ENCODE measurements around the gene DIABLO.

The DIABLO gene

DNA sequence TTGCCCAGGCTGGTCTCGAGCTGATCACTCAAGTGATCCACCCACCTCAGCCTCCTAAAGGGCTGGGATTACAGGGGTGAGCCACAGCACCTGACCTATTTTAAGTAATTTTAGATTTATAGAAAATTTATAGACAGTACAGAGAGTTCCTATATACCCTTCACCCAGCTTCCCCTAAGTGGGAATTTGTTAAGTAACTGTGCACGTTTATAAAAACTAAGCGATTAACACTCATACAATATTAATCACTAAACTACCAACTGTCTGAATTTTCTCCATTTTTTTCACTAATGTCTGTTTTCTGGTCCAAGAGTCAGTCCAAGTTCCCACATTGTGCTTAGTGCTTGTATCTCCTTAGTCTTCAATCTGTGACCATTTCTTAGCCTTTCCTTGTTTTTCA is 57.4 kb downstream of the DIABLO start:
- no peaks in the 10 kb centered on the region for H3K27me3 ChIP-seq (ENCODE audit: insufficient read depth, poor library complexity, severe bottlenecking)
- H3K4me3 ChIP-seq (replicated peaks; ENCODE audit: insufficient read depth, low read length), result no peak overlapping the region
- H3K27ac ChIP-seq (replicated peaks), result no peak overlapping the region
- no peak for DNase-seq (ENCODE audit: low read depth in 1 of 2, low spot score in 1 of 2)
- TF ChIP-seq, protein P1, sequence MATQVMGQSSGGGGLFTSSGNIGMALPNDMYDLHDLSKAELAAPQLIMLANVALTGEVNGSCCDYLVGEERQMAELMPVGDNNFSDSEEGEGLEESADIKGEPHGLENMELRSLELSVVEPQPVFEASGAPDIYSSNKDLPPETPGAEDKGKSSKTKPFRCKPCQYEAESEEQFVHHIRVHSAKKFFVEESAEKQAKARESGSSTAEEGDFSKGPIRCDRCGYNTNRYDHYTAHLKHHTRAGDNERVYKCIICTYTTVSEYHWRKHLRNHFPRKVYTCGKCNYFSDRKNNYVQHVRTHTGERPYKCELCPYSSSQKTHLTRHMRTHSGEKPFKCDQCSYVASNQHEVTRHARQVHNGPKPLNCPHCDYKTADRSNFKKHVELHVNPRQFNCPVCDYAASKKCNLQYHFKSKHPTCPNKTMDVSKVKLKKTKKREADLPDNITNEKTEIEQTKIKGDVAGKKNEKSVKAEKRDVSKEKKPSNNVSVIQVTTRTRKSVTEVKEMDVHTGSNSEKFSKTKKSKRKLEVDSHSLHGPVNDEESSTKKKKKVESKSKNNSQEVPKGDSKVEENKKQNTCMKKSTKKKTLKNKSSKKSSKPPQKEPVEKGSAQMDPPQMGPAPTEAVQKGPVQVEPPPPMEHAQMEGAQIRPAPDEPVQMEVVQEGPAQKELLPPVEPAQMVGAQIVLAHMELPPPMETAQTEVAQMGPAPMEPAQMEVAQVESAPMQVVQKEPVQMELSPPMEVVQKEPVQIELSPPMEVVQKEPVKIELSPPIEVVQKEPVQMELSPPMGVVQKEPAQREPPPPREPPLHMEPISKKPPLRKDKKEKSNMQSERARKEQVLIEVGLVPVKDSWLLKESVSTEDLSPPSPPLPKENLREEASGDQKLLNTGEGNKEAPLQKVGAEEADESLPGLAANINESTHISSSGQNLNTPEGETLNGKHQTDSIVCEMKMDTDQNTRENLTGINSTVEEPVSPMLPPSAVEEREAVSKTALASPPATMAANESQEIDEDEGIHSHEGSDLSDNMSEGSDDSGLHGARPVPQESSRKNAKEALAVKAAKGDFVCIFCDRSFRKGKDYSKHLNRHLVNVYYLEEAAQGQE (IDR thresholded peaks at IDR 0.05; ENCODE audit: insufficient replicate concordance, low read depth), result no peak
- TF ChIP-seq SPI1 (IDR thresholded peaks at IDR 0.05; ENCODE audit: borderline replicate concordance, low read depth) (no peak), POLR2AphosphoS5 (IDR thresholded peaks at IDR 0.05; ENCODE audit: low read depth) (no peak), GABPA (IDR thresholded peaks at IDR 0.05; ENCODE audit: low read depth) (no peak)
- TF ChIP-seq, protein P2, sequence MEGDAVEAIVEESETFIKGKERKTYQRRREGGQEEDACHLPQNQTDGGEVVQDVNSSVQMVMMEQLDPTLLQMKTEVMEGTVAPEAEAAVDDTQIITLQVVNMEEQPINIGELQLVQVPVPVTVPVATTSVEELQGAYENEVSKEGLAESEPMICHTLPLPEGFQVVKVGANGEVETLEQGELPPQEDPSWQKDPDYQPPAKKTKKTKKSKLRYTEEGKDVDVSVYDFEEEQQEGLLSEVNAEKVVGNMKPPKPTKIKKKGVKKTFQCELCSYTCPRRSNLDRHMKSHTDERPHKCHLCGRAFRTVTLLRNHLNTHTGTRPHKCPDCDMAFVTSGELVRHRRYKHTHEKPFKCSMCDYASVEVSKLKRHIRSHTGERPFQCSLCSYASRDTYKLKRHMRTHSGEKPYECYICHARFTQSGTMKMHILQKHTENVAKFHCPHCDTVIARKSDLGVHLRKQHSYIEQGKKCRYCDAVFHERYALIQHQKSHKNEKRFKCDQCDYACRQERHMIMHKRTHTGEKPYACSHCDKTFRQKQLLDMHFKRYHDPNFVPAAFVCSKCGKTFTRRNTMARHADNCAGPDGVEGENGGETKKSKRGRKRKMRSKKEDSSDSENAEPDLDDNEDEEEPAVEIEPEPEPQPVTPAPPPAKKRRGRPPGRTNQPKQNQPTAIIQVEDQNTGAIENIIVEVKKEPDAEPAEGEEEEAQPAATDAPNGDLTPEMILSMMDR (IDR thresholded peaks at IDR 0.05; ENCODE audit: insufficient read depth, low read length), result no peak

DNA sequence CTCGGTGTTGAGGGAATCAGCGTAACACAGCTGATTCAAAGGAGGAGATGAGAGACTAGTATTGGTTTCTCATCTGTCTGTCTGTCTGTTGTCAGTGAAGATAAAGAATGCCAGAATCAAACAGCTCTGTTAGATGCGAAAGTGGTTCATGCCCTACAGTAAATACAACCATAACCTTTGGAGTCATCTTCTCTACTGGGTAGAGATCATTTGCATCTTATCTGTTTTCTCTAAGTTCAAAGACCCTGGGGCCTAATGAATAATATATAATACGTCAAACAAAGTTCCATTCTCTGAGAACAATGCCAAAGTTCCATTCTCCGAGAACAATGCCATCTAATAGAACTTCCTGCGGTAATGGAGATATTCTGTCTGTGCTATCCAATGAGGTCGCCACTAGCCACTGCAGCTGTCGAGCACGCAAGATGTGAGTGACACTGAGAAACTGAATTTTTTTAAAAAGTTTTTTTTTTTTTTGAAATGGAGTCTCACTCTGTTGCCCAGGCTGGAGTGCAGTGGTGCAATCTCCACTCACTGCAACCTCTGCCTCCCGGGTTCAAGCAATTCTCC is 58.4 kb downstream of the DIABLO start:
- no peaks in the 10 kb centered on the region for H3K27me3 ChIP-seq (ENCODE audit: insufficient read depth, poor library complexity, severe bottlenecking)
- DNase-seq (ENCODE audit: low read depth in 1 of 2, low spot score in 1 of 2), result no peak
- H3K27ac ChIP-seq (replicated peaks), result no peak overlapping the region
- H3K4me3 ChIP-seq (replicated peaks; ENCODE audit: insufficient read depth, low read length), result no peak overlapping the region
- TF ChIP-seq, protein P1 (IDR thresholded peaks at IDR 0.05; ENCODE audit: insufficient replicate concordance, low read depth), result no peak
- TF ChIP-seq, protein P2 (IDR thresholded peaks at IDR 0.05; ENCODE audit: insufficient read depth, low read length), result no peak
- TF ChIP-seq GABPA (IDR thresholded peaks at IDR 0.05; ENCODE audit: low read depth) (no peak), POLR2AphosphoS5 (IDR thresholded peaks at IDR 0.05; ENCODE audit: low read depth) (no peak), SPI1 (IDR thresholded peaks at IDR 0.05; ENCODE audit: borderline replicate concordance, low read depth) (no peak)

- TF ChIP-seq SPI1 (IDR thresholded peaks at IDR 0.05; ENCODE audit: borderline replicate concordance, low read depth), result no peak
- TF ChIP-seq GABPA (IDR thresholded peaks at IDR 0.05; ENCODE audit: low read depth), result no peak
- TF ChIP-seq, protein P2 (IDR thresholded peaks at IDR 0.05; ENCODE audit: insufficient read depth, low read length), result no peak
- TF ChIP-seq, protein P1 (IDR thresholded peaks at IDR 0.05; ENCODE audit: insufficient replicate concordance, low read depth), result no peak
- no peak for TF ChIP-seq POLR2AphosphoS5 (IDR thresholded peaks at IDR 0.05; ENCODE audit: low read depth)
- Histone ChIP-seq H3K27me3 (ENCODE audit: insufficient read depth, poor library complexity, severe bottlenecking) (no peaks in the 10 kb centered on the region), H3K4me3 (replicated peaks; ENCODE audit: insufficient read depth, low read length) (no peak overlapping the region), H3K27ac (replicated peaks) (no peak overlapping the region)
- no peak for DNase-seq (ENCODE audit: low read depth in 1 of 2, low spot score in 1 of 2)
These were observed 59.2 kb downstream of the DIABLO start for GRCh38 chr12:122166422-122167349.
